Left ventricle myocardium inferior (tissue), 1 donor: ENCODE results near the gene ZDHHC14. TPM values are rescaled to one million over a fixed set of nuclear protein-coding genes. Genes with fewer than 3 reads are reported as not detected.
"Not testable (repeated sequence)": the region's sequence is repeated elsewhere in the genome, so short reads cannot be mapped to it uniquely, and the experiment has no call there.

Source experiments
- DNase-seq: peaks from one replicate; pipeline ENCODE4 v3.0.0-alpha.2; 2020
- H3K27ac ChIP-seq: fragments of 200-600 bp; replicated peaks from 2 replicates; pipeline ENCODE4 v1.8.0; 2021
- H3K27me3 ChIP-seq: fragments of 200-600 bp; 2 replicates; pipeline ENCODE4 v1.8.0; 2021; ENCODE audit warnings: low read depth
- H3K36me3 ChIP-seq: fragments of 200-600 bp; 2 replicates; pipeline ENCODE4 v1.8.0; 2021
- H3K4me1 ChIP-seq: fragments of 200-600 bp; 2 replicates; pipeline ENCODE4 v1.8.0; 2021
- H3K4me3 ChIP-seq: fragments of 200-600 bp; 2 replicates; pipeline ENCODE4 v1.8.0; 2021; ENCODE audit warnings: mild to moderate bottlenecking, moderate library complexity
- H3K9me3 ChIP-seq: fragments of 200-600 bp; replicated peaks from 2 replicates; pipeline ENCODE4 v1.8.0; 2021
- CTCF ChIP-seq: fragments of 200-600 bp; IDR thresholded peaks from 2 replicates; pipeline ENCODE4 v1.8.0; 2021; ENCODE audit warnings: antibody characterized with exemption, mild to moderate bottlenecking, borderline replicate concordance
- intact Hi-C: fragments of 100-400 bp; cut with micrococcal nuclease; formaldehyde crosslinking; loops from one replicate; pipeline ENCODE4 v1.11.0; 2022
- total RNA-seq: library from RNA; stranded (reverse); fragmentation: NEBNext Ultra II Directional; extraction: Animal tissue kit (Norgen Biotek cat#: 25700); gene quantifications from one replicate; pipeline ENCODE4 v1.2.1, GENCODE V29; 2021
- donor health status: DM: no; HTN: yes; CAD: no; lungs with severe emphysema.

ZDHHC14 gene
- total RNA-seq, 1 donor from 2014 or later = 10.0 TPM

GRCh38 chr6:157381631-157382621 is 936 bp downstream of the ZDHHC14 start:
- H3K27me3 ChIP-seq = no peaks in the 10 kb centered on the region
- H3K4me1 ChIP-seq = peaks cover 36% of the 10 kb centered on the region
- peak overlapping the region; percentile 95 for H3K27ac ChIP-seq
- H3K9me3 ChIP-seq = no peaks in the 10 kb centered on the region
- TF ChIP-seq CTCF = peak; percentile 23
- peak overlapping the region; percentile 99 for H3K4me3 ChIP-seq
- peak; percentile 66 for DNase-seq
- no peaks in the 10 kb centered on the region for H3K36me3 ChIP-seq
- intact Hi-C loops = loop anchor here (10.0 kb wide), 1 partner anchor 193 kb away; no protein-coding TSS in a partner anchor

- H3K27me3 ChIP-seq = no peaks in the 10 kb centered on the region
- peaks cover 36% of the 10 kb centered on the region for H3K4me1 ChIP-seq
- intact Hi-C loops = loop anchor here (10.0 kb wide), 1 partner anchor 192 kb away; no protein-coding TSS in a partner anchor
- no peak for DNase-seq
- H3K36me3 ChIP-seq = no peaks in the 10 kb centered on the region
- peak overlapping the region; percentile 99 for H3K4me3 ChIP-seq
- peak overlapping the region; percentile 95 for H3K27ac ChIP-seq
- H3K9me3 ChIP-seq = no peaks in the 10 kb centered on the region
- no peak for TF ChIP-seq CTCF
Observed at GRCh38 chr6:157382821-157383220, 1.8 kb downstream of the ZDHHC14 start.

GRCh38 chr6:157383471-157383870 is 2.5 kb downstream of the ZDHHC14 start:
- H3K4me3 ChIP-seq = peak overlapping the region; percentile 99
- intact Hi-C loops = loop anchor here (10.0 kb wide), 1 partner anchor 191 kb away; no protein-coding TSS in a partner anchor
- H3K27me3 ChIP-seq = no peaks in the 10 kb centered on the region

GRCh38 chr6:157384962-157385361 is 4.0 kb downstream of the ZDHHC14 start:
- intact Hi-C loops = loop anchor here (10.0 kb wide), 1 partner anchor 190 kb away; no protein-coding TSS in a partner anchor

More at GRCh38 chr6:157383471-157383870, 2.5 kb downstream of the ZDHHC14 start:
- Histone ChIP-seq H3K27ac (no peak overlapping the region), H3K4me1 (peaks cover 36% of the 10 kb centered on the region), H3K9me3 (no peaks in the 10 kb centered on the region), H3K36me3 (no peaks in the 10 kb centered on the region)
- DNase-seq = no peak
- no peak for TF ChIP-seq CTCF

GRCh38 chr6:157385482-157385881 is 4.5 kb downstream of the ZDHHC14 start:
- no peak for DNase-seq
- H3K27me3 ChIP-seq = no peaks in the 10 kb centered on the region
- no peak overlapping the region for H3K4me3 ChIP-seq
- peaks cover 27% of the 10 kb centered on the region for H3K4me1 ChIP-seq
- no peak for TF ChIP-seq CTCF
- no peaks in the 10 kb centered on the region for H3K36me3 ChIP-seq
- H3K9me3 ChIP-seq = peaks cover 12% of the 10 kb centered on the region
- no peak overlapping the region for H3K27ac ChIP-seq
- intact Hi-C loops = loop anchor here (10.0 kb wide), 1 partner anchor 189 kb away; no protein-coding TSS in a partner anchor

More at GRCh38 chr6:157384962-157385361, 4.0 kb downstream of the ZDHHC14 start:
- peaks cover 32% of the 10 kb centered on the region for H3K4me1 ChIP-seq
- H3K36me3 ChIP-seq, H3K27ac ChIP-seq, H3K9me3 ChIP-seq, DNase-seq, H3K4me3 ChIP-seq, H3K27me3 ChIP-seq: not testable (repeated sequence)

- H3K4me3 ChIP-seq = no peak overlapping the region
- H3K9me3 ChIP-seq = peaks cover 18% of the 10 kb centered on the region
- H3K4me1 ChIP-seq = peaks cover 23% of the 10 kb centered on the region
- DNase-seq = no peak
- H3K36me3 ChIP-seq = no peaks in the 10 kb centered on the region
- intact Hi-C loops = loop anchor here (10.0 kb wide), 1 partner anchor 189 kb away; no protein-coding TSS in a partner anchor
- TF ChIP-seq CTCF = no peak
- no peak overlapping the region for H3K27ac ChIP-seq
- no peaks in the 10 kb centered on the region for H3K27me3 ChIP-seq
Observed at GRCh38 chr6:157386023-157386422, 5.0 kb downstream of the ZDHHC14 start.
